HG03460 (cell line): ENCODE data around the gene ITPRIPL2.

Experiments
- ATAC-seq: cut with Tn5 transposase; IDR thresholded peaks from one replicate; pipeline ENCODE4 v1.9.1; 2021; ENCODE audit not compliant: unreplicated experiment

ITPRIPL2 gene

DNA sequence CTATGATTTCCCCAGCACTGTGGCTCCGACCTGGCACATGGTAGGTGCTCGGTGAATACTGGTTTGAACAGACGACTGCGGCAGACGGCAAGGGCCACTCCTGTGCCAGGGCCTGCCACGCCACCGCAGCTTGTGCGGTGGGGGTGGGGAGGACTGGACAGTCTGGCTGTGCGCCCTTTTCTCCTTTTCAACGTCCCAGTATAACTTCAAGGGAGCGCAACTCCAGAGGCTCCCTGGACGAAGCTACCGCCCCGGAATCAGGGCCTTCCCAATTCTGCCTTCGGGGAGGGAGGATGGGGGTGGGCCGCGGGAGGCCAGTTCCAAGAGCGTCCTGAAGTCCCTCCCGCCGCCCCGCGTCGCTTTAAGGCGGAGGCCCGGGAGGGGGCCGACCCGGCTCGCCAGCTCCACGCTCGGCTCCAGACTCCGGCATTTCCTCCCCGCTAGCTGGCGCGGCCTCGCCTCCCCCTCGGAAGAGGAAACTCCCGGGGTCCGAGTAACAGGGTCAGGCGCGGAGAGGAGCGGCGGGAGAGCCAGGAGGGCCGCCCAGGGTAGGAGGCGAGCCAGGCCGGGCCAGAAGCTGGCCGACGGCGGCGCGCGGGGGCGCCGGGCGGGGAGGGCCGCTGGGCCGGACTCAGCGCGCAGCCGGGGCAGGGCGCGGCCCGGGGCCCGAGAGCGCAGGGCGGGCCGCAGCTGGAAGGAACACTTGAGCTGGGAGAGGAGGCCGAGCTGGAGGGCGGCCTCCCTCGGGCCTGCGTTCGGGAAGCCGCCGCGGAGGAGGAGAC is at the start of gene ITPRIPL2:
ITPRIPL2 (plus strand) TSS at position 388 of the 782 bp plus-strand sequence. CDS start 498 bp downstream, outside the sequence.
- ATAC-seq: no peak

GRCh38 chr16:19066988-19067348 is 46.8 kb upstream of the ITPRIPL2 start:
- no peak for ATAC-seq

GRCh38 chr16:19067349-19068236 is 46.2 kb upstream of the ITPRIPL2 start, which contains the start of gene COQ7:
TSS of gene COQ7 (plus strand) at chr16:19067614. CDS start at chr16:19067665, 51 bp downstream.
- peak; percentile 88 for ATAC-seq

GRCh38 chr16:19068237-19068815 is 45.4 kb upstream of the ITPRIPL2 start:
- no peak for ATAC-seq

- ATAC-seq: no peak
Measured at GRCh38 chr16:19071811-19072777, 41.7 kb upstream of the ITPRIPL2 start.

GRCh38 chr16:19073344-19073743 is 40.4 kb upstream of the ITPRIPL2 start:
- no peak for ATAC-seq

DNA sequence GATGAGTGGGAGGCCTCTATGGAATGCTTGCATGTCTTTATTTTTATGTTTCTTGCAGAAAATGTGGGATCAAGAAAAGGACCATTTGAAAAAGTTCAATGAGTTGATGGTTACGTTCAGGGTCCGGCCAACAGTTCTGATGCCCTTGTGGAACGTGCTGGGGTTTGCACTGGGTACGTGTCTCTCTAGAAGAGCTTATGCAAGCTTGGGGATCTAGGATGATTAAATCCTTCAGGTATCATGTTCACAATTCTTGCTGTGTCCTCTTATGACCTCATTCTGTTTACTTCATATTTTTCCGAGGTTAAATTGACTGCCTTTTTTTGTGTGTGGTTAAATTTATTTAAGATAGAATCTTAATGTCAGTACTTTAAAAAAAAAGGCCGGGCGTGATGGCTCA is 39.9 kb upstream of the ITPRIPL2 start:
- ATAC-seq: no peak

GRCh38 chr16:19075511-19075910 is 38.3 kb upstream of the ITPRIPL2 start:
- ATAC-seq: no peak

- ATAC-seq: no peak
Measured at GRCh38 chr16:19077879-19078278, 35.9 kb upstream of the ITPRIPL2 start.

DNA sequence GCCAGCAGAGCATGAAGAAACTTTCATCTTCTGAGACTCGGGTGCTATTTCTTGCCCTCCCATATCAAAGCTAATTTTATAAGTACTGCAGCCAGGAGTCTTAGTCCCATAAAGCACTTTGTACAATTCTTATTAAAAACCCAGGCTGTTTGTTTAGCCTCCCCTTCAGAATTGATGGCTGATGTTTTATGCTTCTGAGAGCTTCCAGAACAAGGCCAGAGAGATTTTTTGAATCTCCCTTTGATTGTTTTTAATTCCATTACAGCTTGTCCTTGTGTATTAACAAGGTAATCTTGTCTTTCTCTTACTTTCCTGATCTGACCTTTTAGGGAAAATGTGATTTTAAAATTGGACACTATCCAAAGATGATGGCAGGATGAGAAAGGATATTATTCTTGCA is 30.1 kb upstream of the ITPRIPL2 start:
- no peak for ATAC-seq

DNA sequence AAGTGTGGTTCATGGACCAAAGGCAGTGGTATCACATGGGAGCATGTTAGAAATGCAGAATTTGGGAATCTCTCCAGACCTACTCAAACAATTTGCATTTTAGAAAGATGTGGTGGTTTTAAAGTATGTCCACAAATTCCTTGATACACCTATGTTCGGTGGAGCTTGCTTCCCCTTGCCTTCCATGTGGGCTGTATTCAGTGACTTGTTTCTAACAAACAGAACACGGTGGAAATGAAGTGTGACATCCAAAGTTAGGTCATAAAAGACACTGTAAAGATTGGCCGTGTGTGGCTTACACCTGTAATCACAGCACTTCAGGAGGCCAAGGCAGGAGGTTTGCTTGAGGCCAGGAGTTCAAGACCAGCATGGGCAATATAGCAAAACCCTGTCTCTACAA is 29.6 kb upstream of the ITPRIPL2 start:
- ATAC-seq: no peak

DNA sequence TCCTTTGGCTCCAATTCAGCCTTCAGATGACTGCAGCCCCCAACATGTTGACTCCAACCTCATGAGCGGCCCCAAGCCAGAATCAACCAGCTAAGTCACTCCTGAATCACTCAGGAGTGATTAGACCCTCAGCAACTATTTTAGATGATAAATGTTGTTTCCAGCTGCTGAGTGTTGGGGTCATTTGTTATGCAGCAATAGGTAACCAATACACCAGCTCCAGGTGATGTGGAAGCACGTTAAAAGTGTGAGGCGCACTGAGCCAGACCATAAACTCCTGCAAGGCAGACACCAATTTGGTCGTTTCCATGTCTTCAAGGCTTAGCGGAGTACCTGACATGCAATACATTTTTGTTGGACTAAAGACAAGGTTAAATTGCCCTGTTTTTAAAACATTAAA is 28.9 kb upstream of the ITPRIPL2 start:
- no peak for ATAC-seq

DNA sequence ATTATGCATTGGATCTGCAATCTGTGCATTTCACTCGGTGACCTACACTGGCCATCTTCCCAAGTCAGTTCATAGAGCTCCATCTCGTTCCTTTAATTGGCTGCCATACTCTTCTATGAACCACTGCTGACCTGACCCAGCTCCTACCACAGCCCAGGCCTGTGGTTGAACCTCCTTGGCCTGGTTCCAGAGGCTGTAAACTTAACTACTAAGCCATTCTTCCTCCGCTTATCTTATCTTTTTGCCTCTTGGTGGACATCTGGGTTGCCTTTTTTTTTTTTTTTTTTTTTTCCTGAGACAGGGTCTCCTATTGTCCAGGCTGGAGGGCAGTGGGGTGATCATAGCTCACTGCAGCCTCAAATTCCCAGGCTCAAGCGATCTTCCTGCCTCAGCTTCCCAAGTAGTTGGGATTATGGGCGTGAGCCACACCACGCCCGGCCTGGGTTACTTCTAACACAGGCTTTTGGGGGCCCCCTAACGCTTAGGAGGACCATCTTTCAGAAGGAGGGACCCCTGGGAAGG is 28.0 kb upstream of the ITPRIPL2 start:
- no peak for ATAC-seq

DNA sequence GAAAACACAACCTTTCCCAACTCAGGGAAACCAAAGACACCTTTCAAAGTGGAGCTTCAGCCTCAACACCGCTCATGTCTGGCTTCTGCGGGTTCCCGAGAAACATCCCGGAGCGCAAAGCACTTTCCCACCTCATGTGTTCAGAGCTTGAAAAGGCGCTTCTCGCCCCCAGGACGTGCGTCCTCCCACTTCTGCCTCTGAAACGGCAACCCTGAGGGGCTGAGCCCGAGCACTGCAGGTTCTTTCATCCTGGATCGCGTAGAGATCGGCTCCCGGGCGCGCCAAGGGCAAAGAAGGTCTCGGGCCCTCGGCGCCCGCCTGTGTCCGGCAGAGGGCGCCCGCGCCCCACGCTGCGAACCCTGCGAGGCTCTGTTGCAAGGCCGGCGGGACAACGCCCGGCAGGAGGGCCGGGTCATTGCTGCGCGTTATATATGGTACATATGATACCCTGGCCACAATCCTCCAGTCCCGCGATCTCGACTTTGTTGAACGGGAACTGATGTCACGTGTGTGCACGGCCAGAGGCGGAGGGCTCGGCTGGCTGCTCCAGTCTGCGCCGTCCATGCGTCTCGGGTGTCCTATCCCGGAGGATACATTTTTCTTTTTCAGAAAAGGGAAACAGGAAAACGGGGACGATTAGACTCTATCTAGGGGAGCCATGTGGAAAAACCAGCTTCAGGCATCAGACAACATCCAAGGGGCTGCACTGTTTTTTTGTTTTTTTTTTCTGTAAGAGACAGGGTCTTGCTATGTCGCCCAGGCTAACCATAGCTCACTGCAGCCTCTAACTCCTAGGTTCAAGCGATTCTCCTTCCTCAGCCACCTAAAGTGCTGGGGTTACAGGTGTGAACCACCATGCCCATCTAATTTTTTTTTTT is 27.2 kb upstream of the ITPRIPL2 start:
- peak; percentile 82 for ATAC-seq

DNA sequence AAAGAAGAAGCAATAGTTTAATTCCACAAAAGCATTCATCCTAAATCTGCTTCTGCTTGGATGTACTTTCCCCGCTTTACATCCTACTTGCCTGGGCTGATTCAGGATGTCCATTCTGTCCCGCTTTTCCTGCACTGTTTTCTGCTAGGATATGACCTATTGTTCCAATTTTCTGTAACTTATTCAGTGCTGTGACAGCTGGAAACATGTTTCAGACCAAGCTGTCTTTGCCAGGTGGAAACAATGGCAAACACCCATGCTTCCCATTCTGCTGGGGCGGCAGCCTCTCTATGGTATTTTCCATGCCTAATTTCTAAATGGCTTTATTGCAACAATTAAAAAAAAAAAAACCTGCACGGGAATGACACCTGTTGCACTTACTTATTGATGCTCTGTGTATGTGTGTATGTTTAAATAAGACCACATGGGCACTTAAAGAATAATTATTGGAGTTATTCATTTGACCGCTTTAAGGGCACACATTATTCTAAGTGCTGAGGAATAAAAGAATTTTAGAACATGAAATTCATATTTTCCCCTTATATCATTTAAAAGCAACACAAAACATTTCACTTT is 25.3 kb upstream of the ITPRIPL2 start:
- no peak for ATAC-seq

GRCh38 chr16:19089410-19089955 is 24.3 kb upstream of the ITPRIPL2 start:
- no peak for ATAC-seq

DNA sequence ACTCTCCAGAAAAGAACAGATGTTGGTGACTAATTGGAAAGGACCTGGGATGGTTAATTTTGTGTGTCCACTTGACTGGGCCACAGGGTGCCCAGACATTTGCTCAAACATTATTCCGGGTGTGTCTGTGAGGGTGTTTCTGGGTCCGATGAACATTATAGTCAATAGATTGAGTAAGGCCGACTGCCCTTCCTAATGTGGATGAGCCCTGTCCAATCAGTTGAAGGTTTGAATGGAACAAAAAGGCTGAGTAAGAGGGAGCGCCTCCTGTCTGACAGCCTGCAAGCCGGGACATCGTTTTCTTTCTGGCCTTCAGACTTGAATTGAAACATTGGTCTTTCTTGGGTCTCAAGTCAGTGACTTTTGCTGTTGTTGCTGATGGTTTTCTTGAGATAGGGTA is 22.8 kb upstream of the ITPRIPL2 start:
- ATAC-seq: no peak

- ATAC-seq: no peak
Measured at GRCh38 chr16:19092653-19093410, 20.9 kb upstream of the ITPRIPL2 start.
